Right cardiac atrium (tissue), 5 donors: ENCODE measurements around the gene DSG3. TPM values are rescaled to one million over a fixed set of nuclear protein-coding genes. Genes with fewer than 3 reads are reported as not detected.
A peak's percentile ranks its signal among the peaks of the same experiment; 100 is the strongest.

Experiments
- ATAC-seq, 2 donors: fragments of 200-7000 bp; cut with Tn5 transposase; one replicate each; pipeline versions ENCODE4 v1.8.0 to v1.9.1; 2020; ENCODE audit warnings: moderate library complexity in 2 of 2, mild to moderate bottlenecking in 1 of 2
- DNase-seq, 3 donors: peaks; one replicate each; pipeline ENCODE4 v3.0.0-alpha.2; 2020
- H3K27ac ChIP-seq: one replicate; pipeline ENCODE4 v1.5.1; 2013; ENCODE audit warnings: mild to moderate bottlenecking, low read length, control low read depth, moderate library complexity
- H3K27me3 ChIP-seq: one replicate; pipeline ENCODE4 v1.6.1; 2013; ENCODE audit not compliant: control insufficient read depth, insufficient read depth
- H3K4me1 ChIP-seq: one replicate; pipeline ENCODE4 v1.6.1; 2013; ENCODE audit warnings: low read length; ENCODE audit not compliant: control insufficient read depth, insufficient read depth
- H3K4me3 ChIP-seq: one replicate; pipeline ENCODE4 v1.5.1; 2013; ENCODE audit warnings: low read length, control low read depth
- H3K9me3 ChIP-seq: one replicate; pipeline ENCODE4 v1.6.1; 2013; ENCODE audit warnings: low read length; ENCODE audit not compliant: control insufficient read depth
- WGBS: extraction: QIAGEN DNeasy Blood & Tissue Kit; methylation state at CpG from one replicate; pipeline ENCODE4 v1.1.7; 2013; 5-methylcytosine and 5-hydroxymethylcytosine counted together
- intact Hi-C, 4 donors: fragments of 100-400 bp; cut with DNase I; formaldehyde crosslinking; loops; one replicate each; pipeline versions ENCODE4 v1.11.0 to v1.14.0; 2022 to 2023
- polyA plus RNA-seq: library from polyadenylated mRNA; stranded (reverse); fragments of 200-250 nt; gene quantifications from one replicate; pipeline ENCODE4 v1.2.3, GENCODE V29; 2013
- total RNA-seq, 4 donors: library from RNA; stranded (reverse); fragmentation: NEBNext Ultra II Directional; extraction: Animal tissue kit (Norgen Biotek cat#: 25700); gene quantifications; one replicate each; pipeline ENCODE4 v1.2.1, GENCODE V29; 2021
- donor health status: healthy with polysubstance abuse.
- donor health status: DM: no; HTN: yes; CAD: no.
- donor health status: DM: no; HTN: no; CAD: no.
- donor health status: DM: no; HTN: yes; CAD: no; lungs with severe emphysema.
- donor health status: DM: yes; HTN: yes; CAD: no.

DSG3 gene
- total and polyA plus RNA-seq, 5 donors, result not detected

DNA sequence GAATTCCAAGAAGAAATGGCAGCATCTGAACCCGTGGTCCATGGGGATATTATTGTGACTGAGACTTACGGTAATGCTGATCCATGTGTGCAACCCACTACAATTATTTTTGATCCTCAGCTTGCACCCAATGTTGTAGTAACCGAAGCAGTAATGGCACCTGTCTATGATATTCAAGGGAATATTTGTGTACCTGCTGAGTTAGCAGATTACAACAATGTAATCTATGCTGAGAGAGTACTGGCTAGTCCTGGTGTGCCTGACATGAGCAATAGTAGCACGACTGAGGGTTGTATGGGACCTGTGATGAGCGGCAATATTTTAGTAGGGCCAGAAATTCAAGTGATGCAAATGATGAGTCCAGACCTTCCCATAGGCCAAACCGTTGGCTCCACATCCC, 34.4 kb upstream of the DSG3 start:
- Histone ChIP-seq H3K27me3 (no peaks in the 10 kb centered on the region), H3K4me3 (no peak overlapping the region), H3K9me3 (no peaks in the 10 kb centered on the region), H3K27ac (no peak overlapping the region), H3K4me1 (no peaks in the 10 kb centered on the region)
- intact Hi-C loops, result no loop called here
- WGBS, result 92% methylated on average over 6 of the region's 6 CpGs
- DNase-seq, result no peak
- ATAC-seq, result no peak

- H3K4me1 ChIP-seq, result no peaks in the 10 kb centered on the region
- no peak for DNase-seq
- no peak for ATAC-seq
- no peaks in the 10 kb centered on the region for H3K9me3 ChIP-seq
- H3K27me3 ChIP-seq, result no peaks in the 10 kb centered on the region
- intact Hi-C loops, result no loop called here
- no peak overlapping the region for H3K27ac ChIP-seq
- no peak overlapping the region for H3K4me3 ChIP-seq
Measured at GRCh38 chr18:31417850-31418249, 29.7 kb upstream of the DSG3 start.

DNA sequence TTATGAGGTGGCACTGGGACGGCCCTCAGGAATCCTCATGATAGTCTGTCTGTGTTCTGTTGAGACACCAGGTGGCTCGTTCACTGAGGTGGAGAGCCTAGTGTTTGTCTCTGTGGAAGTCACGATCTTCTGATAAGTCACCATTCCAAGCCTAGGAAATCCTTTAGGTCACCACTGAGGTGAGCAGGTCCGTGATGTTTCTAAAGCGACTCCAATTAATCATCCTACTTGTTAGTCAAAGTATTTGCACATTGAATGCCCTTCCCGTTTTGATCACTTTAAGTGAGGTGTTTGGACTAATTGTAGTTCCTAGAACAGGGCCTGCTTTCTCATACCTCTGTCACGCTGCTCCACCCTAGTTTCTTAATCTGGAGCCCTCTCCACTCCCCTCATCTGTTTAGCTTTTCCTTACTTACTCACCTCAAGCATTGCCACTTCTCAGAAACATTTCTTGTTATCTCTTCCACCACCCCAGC, 28.0 kb upstream of the DSG3 start:
- no peak for ATAC-seq
- WGBS, result 90% methylated on average over 7 of the region's 7 CpGs
- no peak overlapping the region for H3K27ac ChIP-seq
- H3K9me3 ChIP-seq, result no peaks in the 10 kb centered on the region
- no peak overlapping the region for H3K4me3 ChIP-seq
- no peaks in the 10 kb centered on the region for H3K4me1 ChIP-seq
- H3K27me3 ChIP-seq, result no peaks in the 10 kb centered on the region
- intact Hi-C loops, result no loop called here
- no peak for DNase-seq

DNA sequence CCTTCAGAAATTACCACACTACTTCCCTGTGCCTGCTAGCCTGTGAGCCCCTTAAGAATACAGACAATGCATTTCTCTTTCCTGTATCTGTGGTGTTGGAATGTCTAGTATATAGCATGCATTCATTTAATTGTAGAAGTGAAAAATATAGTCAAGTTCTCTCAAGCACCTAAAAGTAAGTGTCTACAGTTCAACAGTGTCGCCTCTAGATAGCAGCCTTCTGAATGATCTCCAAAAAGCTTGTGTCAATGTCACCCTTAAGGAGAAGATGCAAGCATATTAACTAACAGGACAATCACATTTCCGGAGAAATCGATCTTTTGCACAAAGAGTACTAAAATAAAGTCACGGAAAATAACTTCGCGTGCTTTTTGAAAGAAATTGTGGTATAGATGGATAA, 27.5 kb upstream of the DSG3 start:
- no peaks in the 10 kb centered on the region for H3K4me1 ChIP-seq
- H3K27me3 ChIP-seq, result no peaks in the 10 kb centered on the region
- 88% methylated on average over 6 of the region's 6 CpGs for WGBS
- H3K9me3 ChIP-seq, result no peaks in the 10 kb centered on the region
- no peak for DNase-seq
- ATAC-seq, result no peak
- intact Hi-C loops, result loop anchor here in 1 of 4 donors (10.0 kb wide), 1 partner anchor 75 kb away; the partner anchor contains the start of gene DSG2
- H3K27ac ChIP-seq, result no peak overlapping the region
- H3K4me3 ChIP-seq, result no peak overlapping the region

DNA sequence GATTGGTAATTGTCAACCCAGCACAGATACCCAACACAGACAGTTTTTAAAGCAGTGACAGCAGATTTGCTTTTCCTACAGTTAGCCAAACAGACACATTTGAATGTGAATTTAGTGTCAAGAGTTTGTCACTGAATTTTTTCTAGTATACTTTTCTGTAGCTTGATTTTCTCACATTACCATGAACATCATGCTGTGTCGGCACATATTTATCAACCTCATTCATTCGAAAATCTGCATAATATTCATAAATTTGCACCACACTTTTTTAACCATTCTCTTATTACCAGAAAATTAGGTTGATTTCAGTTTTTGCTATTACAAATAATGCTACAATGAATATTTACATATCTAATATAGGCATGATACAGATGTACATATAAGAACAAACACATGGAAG, 27.0 kb upstream of the DSG3 start:
- Histone ChIP-seq H3K4me1 (no peaks in the 10 kb centered on the region), H3K9me3 (no peaks in the 10 kb centered on the region), H3K27ac (no peak overlapping the region), H3K27me3 (no peaks in the 10 kb centered on the region), H3K4me3 (no peak overlapping the region)
- WGBS, result 89% methylated on average over 2 of the region's 2 CpGs
- DNase-seq (no peak), ATAC-seq (no peak)
- intact Hi-C loops, result loop anchor here in 1 of 4 donors (10.0 kb wide), 1 partner anchor 74 kb away; the partner anchor contains the start of gene DSG2

DNA sequence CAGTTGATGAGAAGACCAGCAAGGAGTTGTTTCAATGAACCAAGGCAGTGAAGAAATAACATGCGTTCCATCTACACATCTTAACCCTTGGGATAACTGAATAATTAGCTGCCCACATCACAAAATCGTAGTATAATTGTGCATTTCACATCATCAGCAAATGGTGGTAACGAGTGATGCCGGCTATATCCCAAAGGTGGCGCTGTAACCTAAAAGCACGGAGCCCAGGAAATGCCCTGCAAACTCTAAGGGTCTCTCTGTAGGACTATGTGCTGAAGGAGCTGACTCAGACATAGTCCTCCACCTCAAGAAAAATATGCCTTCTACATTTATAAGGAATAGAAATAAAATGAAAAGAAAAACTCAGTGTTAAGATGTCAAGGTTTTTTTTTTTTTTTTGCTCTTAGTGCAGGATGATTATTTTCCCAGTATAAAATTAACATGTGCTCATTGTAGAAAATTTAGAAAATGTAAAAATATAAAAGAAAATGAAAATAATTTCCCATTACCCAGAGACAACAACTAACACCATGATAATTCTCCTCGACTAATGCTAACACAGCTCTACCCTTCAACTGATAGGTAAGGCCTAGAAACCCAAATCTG, 23.1 kb upstream of the DSG3 start:
- H3K9me3 ChIP-seq, result no peaks in the 10 kb centered on the region
- H3K27ac ChIP-seq, result no peak overlapping the region
- ATAC-seq, result peak in 1 of 2 donors; percentile 36
- H3K27me3 ChIP-seq, result no peaks in the 10 kb centered on the region
- H3K4me3 ChIP-seq, result no peak overlapping the region
- intact Hi-C loops, result loop anchor here in 1 of 4 donors (10.0 kb wide), 1 partner anchor 70 kb away; the partner anchor contains the start of gene DSG2
- peak in 1 of 3 donors; percentile 47 for DNase-seq
- no peaks in the 10 kb centered on the region for H3K4me1 ChIP-seq
- 37% methylated on average over 7 of the region's 7 CpGs for WGBS

GRCh38 chr18:31426021-31426420, 21.5 kb upstream of the DSG3 start:
- intact Hi-C loops, result loop anchor here in 1 of 4 donors (10.0 kb wide), 1 partner anchor 69 kb away; the partner anchor contains the start of gene DSG2
- no peaks in the 10 kb centered on the region for H3K4me1 ChIP-seq
- DNase-seq, result no peak
- no peaks in the 10 kb centered on the region for H3K9me3 ChIP-seq
- 53% methylated on average over 2 of the region's 2 CpGs for WGBS
- no peaks in the 10 kb centered on the region for H3K27me3 ChIP-seq
- no peak overlapping the region for H3K27ac ChIP-seq
- no peak overlapping the region for H3K4me3 ChIP-seq
- no peak for ATAC-seq

DNA sequence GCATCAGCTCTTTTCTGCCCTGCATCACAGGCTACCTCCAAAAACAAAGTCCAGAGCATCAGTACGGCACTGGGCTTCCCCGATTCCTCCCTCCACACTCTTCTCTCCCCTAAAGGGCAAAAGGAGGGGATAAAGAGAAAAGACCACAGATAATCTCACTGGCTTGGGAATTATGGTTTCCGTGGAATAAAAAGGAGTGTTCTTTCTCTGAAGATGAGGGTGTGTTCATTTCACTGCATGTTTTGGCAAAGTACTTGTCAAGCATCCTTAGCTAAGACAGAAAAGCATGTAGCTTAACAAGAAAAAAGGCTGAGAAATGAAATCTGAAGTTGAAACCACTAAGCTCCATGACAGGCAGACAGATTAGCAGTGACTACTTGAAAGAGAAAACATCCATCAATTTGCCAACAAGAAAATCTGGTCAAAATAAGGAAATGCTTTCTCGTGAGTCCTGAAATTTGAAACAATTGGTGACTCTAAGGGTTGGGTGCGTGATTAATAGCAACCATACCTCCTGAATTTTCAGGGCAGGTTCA, 20.6 kb upstream of the DSG3 start:
- no peak for ATAC-seq
- no peaks in the 10 kb centered on the region for H3K9me3 ChIP-seq
- no peaks in the 10 kb centered on the region for H3K27me3 ChIP-seq
- WGBS, result 59% methylated on average over 5 of the region's 5 CpGs
- no peak for DNase-seq
- intact Hi-C loops, result loop anchor here in 1 of 4 donors (10.0 kb wide), 1 partner anchor 68 kb away; the partner anchor contains the start of gene DSG2
- H3K4me1 ChIP-seq, result no peaks in the 10 kb centered on the region
- H3K4me3 ChIP-seq, result no peak overlapping the region
- H3K27ac ChIP-seq, result no peak overlapping the region

DNA sequence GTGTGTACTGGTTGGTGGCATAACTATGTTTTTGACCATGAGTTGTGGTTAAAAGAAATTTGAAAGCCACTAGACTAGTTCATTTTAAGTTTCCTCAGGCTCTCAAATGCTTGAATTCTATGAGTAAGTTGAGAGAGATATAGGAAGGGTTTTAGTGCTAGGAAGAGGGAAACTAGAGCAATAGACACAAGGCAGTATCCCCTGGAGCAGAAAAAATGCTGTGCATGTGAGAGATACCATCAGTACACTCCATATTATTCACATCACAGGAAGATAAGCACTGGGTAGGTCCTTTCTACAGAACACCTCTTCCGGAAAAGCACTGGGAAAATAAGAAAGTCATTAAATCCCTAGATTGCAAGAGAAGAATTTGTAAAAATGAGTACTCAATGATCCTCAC, 19.3 kb upstream of the DSG3 start:
- no peak overlapping the region for H3K4me3 ChIP-seq
- H3K27me3 ChIP-seq, result no peaks in the 10 kb centered on the region
- WGBS, result 97% methylated on average over 1 of the region's 1 CpG
- intact Hi-C loops, result loop anchor here in 1 of 4 donors (10.0 kb wide), 1 partner anchor 67 kb away; the partner anchor contains the start of gene DSG2
- H3K27ac ChIP-seq, result no peak overlapping the region
- H3K4me1 ChIP-seq, result no peaks in the 10 kb centered on the region
- ATAC-seq (no peak), DNase-seq (no peak)
- no peaks in the 10 kb centered on the region for H3K9me3 ChIP-seq

DNA sequence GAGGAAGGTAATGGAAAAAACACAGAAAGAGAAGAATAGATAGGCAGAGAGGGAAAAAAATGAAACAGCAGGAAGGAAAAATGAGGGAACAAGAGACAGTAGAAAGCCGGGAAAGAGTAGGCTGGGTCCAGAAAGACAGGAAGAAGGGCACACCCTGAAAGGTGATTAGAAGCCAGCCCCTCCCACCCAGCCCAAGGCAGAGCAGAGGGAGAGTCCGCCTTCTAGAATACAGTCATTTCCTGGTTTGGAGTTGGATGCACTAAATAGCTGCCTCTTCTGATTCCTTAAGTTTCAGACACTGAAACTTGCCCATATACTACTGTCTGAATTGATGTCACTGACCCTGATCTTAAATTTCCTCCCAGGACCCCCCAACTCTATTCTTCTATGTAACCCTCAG, 17.9 kb upstream of the DSG3 start:
- ATAC-seq, result peak in 1 of 2 donors; percentile 90
- 52% methylated on average over 2 of the region's 2 CpGs for WGBS

GRCh38 chr18:31430072-31430471, 17.5 kb upstream of the DSG3 start:
- 78% methylated on average over 4 of the region's 4 CpGs for WGBS
- no peak overlapping the region for H3K4me3 ChIP-seq
- ATAC-seq (no peak), DNase-seq (no peak)
- H3K9me3 ChIP-seq, result no peaks in the 10 kb centered on the region
- no peak overlapping the region for H3K27ac ChIP-seq
- no peaks in the 10 kb centered on the region for H3K4me1 ChIP-seq
- no peaks in the 10 kb centered on the region for H3K27me3 ChIP-seq
- intact Hi-C loops, result no loop called here

More for the DNA sequence above, 17.9 kb upstream of the DSG3 start:
- Histone ChIP-seq H3K9me3 (no peaks in the 10 kb centered on the region), H3K4me3 (no peak overlapping the region), H3K27me3 (no peaks in the 10 kb centered on the region), H3K4me1 (no peaks in the 10 kb centered on the region), H3K27ac (no peak overlapping the region)
- no peak for DNase-seq
- intact Hi-C loops, result loop anchor here in 1 of 4 donors (10.0 kb wide), 1 partner anchor 65 kb away; the partner anchor contains the start of gene DSG2
